T-helper 2 cell treated with Interferon-gamma antibody and Interleukin-4, amounts not matched to agents 5 μg/mL and 100 μg/mL, for 36 hours (primary cell): Measurements from ENCODE around the gene TSPAN33.

Experiments used
- DNase-seq: peaks from one replicate; pipeline ENCODE4 v3.0.0; 2021; ENCODE audit warnings: low spot score
- H3K27ac Mint-ChIP-seq: one replicate; pipeline ENCODE4 v1.8.0; 2021; ENCODE audit warnings: mild to moderate bottlenecking, mixed read lengths
- H3K27me3 Mint-ChIP-seq: one replicate; pipeline ENCODE4 v1.8.0; 2021; ENCODE audit warnings: low read depth, mixed read lengths
- H3K36me3 Mint-ChIP-seq: one replicate; pipeline ENCODE4 v1.8.0; 2021; ENCODE audit warnings: low read depth, mixed read lengths
- H3K4me1 Mint-ChIP-seq: one replicate; pipeline ENCODE4 v1.8.0; 2021; ENCODE audit warnings: low read depth, mixed read lengths
- H3K4me3 Mint-ChIP-seq: one replicate; pipeline ENCODE4 v1.8.0; 2022; ENCODE audit warnings: mild to moderate bottlenecking, moderate library complexity, mixed read lengths
- H3K9me3 Mint-ChIP-seq: one replicate; pipeline ENCODE4 v1.8.0; 2021; ENCODE audit warnings: mixed read lengths

Gene TSPAN33

DNA sequence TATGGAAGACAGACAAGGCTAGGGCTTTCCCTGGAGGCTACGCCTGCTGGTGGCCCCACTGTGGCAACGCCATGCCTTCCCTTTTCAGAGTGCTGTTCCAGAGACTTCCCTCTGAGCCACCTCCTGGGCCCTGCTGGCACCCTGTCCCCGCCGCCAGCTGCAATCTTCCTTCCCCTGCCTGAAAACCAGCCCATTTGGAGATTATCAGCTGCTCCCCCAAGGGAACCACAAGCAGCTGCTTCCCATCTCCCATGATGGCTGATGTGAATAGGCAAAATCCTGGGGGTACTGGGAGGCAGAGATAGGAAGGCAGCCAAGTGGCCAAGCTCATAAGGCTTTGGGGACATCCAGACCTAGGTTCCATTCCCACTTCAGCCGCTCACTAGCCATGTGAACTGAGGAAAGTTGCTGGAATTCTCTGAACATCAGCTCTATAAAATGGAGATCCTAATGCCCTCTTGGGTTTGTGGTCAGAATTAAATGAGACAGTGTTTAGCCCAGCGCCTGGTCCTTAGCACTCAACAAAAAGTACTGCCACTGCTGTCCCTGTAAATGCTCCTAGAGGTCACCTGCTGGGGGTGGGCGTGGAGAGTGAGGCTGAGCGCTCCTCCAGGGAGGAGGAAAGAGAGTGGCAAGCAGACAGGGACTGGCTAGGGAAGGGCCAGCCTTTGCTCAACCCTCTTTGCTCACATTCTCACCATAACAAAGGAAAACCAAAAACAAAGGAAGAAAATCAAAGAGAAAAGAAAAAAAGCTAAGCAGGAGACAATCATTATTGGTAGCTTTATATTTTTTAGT, 5.9 kb downstream of the TSPAN33 start:
- Mint-ChIP-seq H3K4me1 (peaks cover 5% of the 10 kb centered on the region), H3K27ac (no peak overlapping the region), H3K27me3 (peaks cover 30% of the 10 kb centered on the region), H3K36me3 (no peaks in the 10 kb centered on the region), H3K4me3 (no peak overlapping the region), H3K9me3 (no peaks in the 10 kb centered on the region)
- no peak for DNase-seq

DNA sequence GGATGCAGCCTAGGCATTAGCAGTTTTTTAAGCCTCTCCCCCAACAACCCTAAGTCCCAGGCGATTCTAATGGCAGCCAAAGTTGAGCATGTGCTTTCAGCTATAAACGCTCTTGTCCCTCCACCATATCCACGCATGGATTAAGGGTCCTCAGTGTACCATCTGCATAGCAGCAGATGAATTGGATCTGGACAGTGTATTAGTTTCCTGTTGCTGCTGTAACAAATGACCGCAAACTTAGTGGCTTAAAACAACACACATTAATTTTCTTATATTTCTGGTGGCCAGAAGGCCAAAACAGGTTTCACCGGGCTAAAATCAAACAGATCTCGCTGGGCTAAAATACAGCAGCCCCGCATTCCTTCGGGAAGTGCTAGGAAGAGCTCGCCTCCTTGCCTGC, 13.1 kb downstream of the TSPAN33 start:
- no peak for DNase-seq
- H3K27me3 Mint-ChIP-seq = peaks cover 15% of the 10 kb centered on the region
- no peak overlapping the region for H3K4me3 Mint-ChIP-seq
- no peak overlapping the region for H3K27ac Mint-ChIP-seq
- H3K36me3 Mint-ChIP-seq = no peaks in the 10 kb centered on the region
- H3K9me3 Mint-ChIP-seq = no peaks in the 10 kb centered on the region
- no peaks in the 10 kb centered on the region for H3K4me1 Mint-ChIP-seq

DNA sequence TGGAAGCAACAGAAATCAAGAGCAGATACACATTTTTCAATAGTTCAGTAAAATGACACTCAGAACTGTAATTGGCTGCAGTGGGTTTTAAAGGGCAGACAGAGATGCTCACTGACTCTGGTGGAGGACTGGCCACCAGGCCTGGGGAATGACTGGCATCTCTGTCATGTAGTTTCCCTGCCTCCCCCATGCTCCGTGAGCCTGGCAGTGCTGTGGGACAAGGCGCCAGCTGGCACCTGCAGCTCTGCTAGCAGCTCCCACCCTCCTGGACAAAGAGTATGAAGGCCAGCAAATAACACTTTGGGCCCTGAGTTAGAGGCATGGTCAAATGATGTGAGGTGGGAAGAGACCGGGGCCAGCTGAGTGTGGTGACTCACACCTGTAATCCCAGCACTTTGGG, 15.0 kb downstream of the TSPAN33 start:
- Mint-ChIP-seq H3K36me3 (no peaks in the 10 kb centered on the region), H3K27ac (no peak overlapping the region), H3K4me1 (no peaks in the 10 kb centered on the region), H3K4me3 (no peak overlapping the region), H3K27me3 (peaks cover 9% of the 10 kb centered on the region), H3K9me3 (no peaks in the 10 kb centered on the region)
- DNase-seq = no peak

DNA sequence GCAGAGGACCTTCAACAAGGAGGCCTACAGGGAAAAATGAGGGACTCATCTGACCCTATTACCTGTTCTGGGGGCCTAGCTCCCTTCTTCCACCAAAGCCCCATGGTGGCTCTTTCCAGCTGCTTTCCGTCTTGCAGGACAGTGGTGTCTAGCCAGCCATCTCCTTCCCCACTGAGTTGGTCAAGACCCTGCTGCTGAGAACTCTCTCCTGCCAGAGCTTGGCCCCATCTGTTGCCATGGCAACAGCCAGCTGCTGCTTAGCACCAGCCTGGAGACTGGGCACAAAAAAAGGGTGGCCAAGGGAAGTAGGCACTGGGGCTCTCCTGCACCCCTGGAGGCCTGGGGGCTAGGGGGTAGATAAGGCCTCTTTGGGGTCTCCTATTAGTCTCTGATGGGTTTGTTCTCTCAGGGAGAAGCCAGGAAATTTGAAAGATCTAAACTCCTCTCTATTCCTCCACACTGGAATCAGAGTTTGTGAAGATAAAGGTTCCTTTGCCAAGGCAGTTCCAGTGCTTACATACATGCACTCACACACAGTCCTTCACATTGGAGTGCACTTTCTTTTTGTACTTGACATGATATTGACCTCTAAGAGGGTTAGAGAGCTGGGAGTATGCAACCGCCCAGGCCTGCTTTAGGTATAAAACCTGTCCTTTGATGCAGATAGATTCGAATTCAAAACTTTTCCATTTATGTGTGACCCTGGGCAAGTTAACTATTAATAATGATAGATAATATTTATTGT, 15.8 kb downstream of the TSPAN33 start:
- Mint-ChIP-seq H3K4me1 (no peaks in the 10 kb centered on the region), H3K9me3 (no peaks in the 10 kb centered on the region), H3K4me3 (no peak overlapping the region), H3K27me3 (peaks cover 7% of the 10 kb centered on the region), H3K27ac (no peak overlapping the region), H3K36me3 (no peaks in the 10 kb centered on the region)
- no peak for DNase-seq

DNA sequence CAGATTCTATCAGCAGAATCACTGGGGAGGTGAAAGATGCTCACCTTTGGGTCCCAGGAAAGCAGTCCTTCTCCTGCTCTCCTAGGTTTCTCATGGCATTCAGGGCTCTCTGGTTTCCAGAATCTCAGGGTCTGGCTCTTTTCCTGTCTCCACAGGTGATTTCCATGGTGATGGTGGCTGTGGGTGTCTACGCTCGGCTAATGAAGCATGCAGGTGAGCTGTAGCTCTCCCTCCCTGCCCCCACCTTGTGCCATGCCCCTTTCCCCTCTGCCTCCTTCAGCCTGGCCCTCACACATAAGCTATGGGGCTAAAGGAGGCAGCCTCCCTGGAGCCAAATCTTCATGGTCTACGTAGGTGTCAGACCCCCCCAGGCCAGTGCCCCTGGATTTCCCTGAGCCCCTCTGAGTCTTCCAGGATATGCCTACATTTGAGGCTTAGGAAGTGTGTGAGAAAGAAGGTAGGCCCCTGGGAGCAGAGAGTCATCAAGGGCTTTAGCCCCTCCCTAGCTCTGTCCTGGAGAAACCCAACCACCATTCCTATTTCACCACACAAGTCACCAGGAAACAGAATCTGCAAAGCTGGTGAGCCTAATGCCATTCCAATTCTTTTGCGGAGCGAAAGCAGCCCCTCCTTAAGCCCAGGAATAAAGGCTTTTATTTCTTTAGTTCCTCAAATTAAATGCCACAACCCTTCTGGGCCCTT, 17.2 kb downstream of the TSPAN33 start:
- Mint-ChIP-seq H3K4me3 (no peak overlapping the region), H3K36me3 (no peaks in the 10 kb centered on the region), H3K27me3 (peaks cover 3% of the 10 kb centered on the region), H3K4me1 (no peaks in the 10 kb centered on the region), H3K9me3 (no peaks in the 10 kb centered on the region), H3K27ac (no peak overlapping the region)
- DNase-seq = no peak

DNA sequence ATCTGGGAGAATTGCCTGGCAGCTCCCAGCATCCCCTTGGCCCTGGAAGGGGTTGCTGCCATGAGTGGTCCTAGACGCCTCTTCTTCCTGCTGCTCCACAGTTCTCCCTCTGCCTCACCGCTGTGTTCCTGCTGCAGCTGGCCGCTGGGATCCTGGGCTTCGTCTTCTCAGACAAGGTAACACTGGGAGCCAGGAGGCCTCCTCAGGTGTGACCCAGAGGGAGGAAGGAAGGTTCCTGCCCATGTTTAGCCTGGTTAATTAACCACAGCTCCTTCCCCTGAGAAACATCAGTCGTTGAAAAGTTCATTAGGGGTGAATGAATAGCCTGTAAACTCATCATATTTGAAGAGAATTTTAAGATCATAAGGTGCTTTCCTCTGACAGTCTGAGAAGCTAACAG, 18.2 kb downstream of the TSPAN33 start:
- DNase-seq = no peak
- H3K4me3 Mint-ChIP-seq = no peak overlapping the region
- no peak overlapping the region for H3K27ac Mint-ChIP-seq
- no peaks in the 10 kb centered on the region for H3K9me3 Mint-ChIP-seq
- H3K36me3 Mint-ChIP-seq = no peaks in the 10 kb centered on the region
- H3K27me3 Mint-ChIP-seq = peaks cover 5% of the 10 kb centered on the region
- H3K4me1 Mint-ChIP-seq = peaks cover 1% of the 10 kb centered on the region

DNA sequence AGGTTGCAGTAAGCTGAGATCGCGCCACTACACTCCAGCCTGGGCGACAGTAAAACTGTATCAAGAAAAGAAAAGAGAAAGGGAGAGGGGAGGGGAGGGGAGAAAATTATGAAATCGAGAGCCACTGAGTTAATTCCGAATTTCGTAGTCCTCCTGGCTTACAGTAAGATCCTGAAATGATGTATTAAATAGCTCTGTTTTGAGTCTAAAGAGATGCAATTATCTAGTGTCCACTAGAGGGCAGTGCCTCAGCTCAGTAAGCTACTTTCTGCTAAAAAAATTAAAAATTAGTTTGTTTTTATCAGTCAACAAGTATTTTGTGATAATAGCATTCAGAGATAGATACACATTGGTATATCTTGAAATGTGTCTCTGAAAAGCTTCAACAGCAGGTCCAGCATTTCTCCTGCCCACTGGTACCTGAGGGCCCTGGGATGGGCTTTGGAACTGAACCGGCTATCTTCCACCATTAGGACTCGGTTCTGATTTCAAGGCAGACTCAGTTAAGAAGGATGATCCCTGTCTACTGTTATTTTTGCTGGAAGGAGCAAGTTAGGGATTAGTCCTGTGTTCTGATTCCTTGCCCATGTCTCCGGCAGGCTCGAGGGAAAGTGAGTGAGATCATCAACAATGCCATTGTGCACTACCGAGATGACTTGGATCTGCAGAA, 19.5 kb downstream of the TSPAN33 start:
- Mint-ChIP-seq H3K27ac (no peak overlapping the region), H3K4me1 (peaks cover 5% of the 10 kb centered on the region), H3K36me3 (no peaks in the 10 kb centered on the region), H3K9me3 (no peaks in the 10 kb centered on the region), H3K27me3 (peaks cover 8% of the 10 kb centered on the region), H3K4me3 (no peak overlapping the region)
- no peak for DNase-seq

DNA sequence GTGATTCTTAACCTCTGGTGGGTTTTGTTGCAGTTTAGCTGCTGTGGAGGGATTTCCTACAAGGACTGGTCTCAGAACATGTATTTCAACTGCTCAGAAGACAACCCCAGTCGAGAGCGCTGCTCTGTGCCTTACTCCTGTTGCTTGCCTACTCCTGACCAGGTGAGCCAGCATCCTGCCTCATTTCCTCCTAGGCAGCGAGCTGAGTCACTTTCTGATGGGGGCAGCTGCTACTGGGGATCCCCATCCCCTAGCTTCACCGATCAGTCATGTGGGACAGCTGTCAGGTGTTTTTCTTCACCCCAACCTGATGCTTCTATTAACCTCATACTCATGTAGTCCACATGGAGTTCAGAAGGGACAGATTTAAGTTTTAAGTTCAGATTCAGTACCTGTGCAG, 22.2 kb downstream of the TSPAN33 start:
- no peak for DNase-seq
- Mint-ChIP-seq H3K27ac (no peak overlapping the region), H3K27me3 (peaks cover 16% of the 10 kb centered on the region), H3K4me3 (no peak overlapping the region), H3K4me1 (peaks cover 13% of the 10 kb centered on the region), H3K9me3 (no peaks in the 10 kb centered on the region), H3K36me3 (no peaks in the 10 kb centered on the region)

DNA sequence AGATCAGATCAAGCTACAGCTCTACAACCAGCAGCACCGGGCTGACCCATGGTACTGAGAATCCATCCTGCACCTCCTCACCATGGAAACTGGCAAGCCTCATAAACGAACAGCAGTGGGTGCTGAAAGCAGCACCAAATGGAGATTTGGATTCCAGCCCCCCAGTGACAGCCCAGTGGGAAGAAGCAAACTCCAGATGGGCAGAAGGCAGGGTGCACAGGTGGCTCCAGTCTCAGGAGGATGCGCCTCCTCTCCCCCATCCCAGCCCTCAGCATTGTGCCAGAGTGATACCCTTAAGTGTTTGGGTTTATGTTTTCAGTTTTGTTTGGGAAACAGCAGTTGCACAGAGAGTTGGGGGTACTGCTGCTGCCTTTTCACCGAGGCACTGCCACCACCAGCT, 23.3 kb downstream of the TSPAN33 start:
- Mint-ChIP-seq H3K9me3 (no peaks in the 10 kb centered on the region), H3K4me3 (peak overlapping the region; percentile 54), H3K27ac (no peak overlapping the region), H3K36me3 (no peaks in the 10 kb centered on the region), H3K4me1 (peaks cover 13% of the 10 kb centered on the region), H3K27me3 (peaks cover 16% of the 10 kb centered on the region)
- DNase-seq = no peak

DNA sequence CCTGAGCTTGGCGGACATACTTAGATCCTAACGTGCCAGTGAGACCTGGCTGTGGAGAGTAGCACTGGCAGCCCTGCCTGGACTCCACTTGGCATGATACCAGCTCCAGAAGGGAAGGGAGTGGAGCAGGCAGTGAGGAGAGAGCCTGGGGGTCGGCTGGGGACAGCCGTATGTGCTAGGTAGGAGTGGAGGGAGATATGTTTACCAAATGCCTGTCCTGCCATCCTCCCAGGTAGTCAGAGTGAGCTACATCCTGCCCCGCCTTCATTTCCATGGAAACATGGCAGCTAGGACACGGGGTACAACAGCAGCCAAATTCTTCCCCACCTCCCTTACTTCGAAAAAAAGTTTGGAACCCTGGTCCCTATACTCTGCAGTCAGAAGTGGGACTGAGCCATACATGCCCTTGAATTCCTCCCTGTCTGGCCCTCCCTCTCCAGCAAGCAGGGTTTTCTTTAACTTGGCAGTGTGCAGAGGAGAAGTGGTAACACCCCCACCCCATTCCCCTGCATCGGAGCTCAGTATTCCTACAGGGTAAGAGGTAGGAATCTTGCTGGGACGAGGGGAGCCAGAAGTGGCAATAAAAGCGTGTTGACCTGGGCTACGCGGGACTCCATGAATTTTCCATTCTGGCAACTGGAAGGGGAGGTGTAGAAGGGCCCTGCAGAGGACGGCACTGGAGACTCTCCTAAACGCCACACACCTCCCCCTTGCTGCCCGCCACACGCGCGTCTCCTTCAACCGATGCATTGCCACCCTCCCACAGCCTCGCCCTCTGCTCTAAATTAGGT, 23.9 kb downstream of the TSPAN33 start:
- H3K36me3 Mint-ChIP-seq = no peaks in the 10 kb centered on the region
- H3K9me3 Mint-ChIP-seq = no peaks in the 10 kb centered on the region
- no peak overlapping the region for H3K27ac Mint-ChIP-seq
- no peak for DNase-seq
- H3K4me1 Mint-ChIP-seq = peaks cover 13% of the 10 kb centered on the region
- peak overlapping the region; percentile 54 for H3K4me3 Mint-ChIP-seq
- H3K27me3 Mint-ChIP-seq = peaks cover 16% of the 10 kb centered on the region

DNA sequence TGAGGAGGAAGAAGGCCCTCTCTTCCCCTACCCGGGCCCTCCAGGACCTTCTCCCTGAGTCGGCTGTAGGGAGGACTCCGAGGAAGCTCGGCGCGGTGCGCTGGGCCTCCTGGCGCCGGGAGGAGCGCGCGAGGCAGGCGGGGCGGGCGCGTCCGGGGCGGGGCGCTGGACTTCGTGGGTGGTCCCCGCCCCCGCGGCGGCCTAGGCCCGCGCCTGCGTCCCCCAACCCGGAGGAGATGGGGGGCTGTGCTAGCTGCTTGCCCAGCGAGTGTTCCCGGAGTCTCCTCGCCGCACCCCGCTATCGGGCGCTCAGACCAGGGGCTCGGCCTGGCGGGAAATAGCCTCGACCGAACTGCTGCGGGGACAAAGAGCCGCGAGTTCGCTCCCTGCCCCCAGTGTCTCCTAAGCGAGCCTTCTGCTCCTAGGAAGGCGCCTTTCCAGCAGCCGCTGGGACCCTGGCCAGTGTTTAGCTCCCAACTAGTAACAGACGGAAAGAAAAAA, 24.7 kb downstream of the TSPAN33 start:
- H3K9me3 Mint-ChIP-seq = no peaks in the 10 kb centered on the region
- DNase-seq = peak; percentile 21
- peaks cover 16% of the 10 kb centered on the region for H3K27me3 Mint-ChIP-seq
- peaks cover 13% of the 10 kb centered on the region for H3K4me1 Mint-ChIP-seq
- no peaks in the 10 kb centered on the region for H3K36me3 Mint-ChIP-seq
- H3K27ac Mint-ChIP-seq = no peak overlapping the region
- peak overlapping the region; percentile 75 for H3K4me3 Mint-ChIP-seq

DNA sequence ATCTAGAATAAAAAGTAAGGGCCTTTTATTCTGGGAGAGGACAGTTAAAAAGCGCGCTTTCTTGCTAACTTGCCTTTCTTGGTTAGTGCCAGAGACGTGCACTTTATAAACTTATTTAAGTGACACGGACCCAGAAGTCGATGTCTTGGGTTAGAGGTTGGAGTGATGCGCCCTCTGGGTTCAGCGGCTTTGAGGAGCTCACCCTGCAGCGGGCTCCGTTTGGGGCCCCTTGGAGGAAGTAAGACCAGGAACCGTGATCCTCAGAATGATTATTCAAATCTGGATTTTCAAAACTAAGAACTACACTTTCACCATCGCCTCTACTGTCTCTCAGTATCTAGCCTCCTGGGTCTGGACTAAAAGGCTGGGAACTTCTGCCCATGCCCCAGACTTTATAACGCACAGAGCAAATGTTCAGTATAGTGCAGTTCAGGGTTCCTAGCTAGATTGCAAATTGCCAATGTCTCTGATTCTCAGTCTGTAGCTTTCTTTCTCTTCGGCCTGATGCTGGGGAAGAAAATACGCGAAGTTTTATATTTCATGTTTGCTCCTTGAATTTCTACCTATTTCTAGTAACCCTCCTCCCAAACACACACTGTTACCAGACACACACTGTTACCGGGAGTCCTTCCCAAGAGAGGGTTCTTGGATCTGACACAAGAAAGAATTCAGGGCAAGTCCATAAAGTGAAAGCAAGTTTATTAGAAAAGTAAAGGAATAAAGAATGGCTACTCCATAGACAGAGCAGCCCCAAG, 25.4 kb downstream of the TSPAN33 start:
- DNase-seq = peak; percentile 36
- peak overlapping the region; percentile 53 for H3K27ac Mint-ChIP-seq
- no peaks in the 10 kb centered on the region for H3K9me3 Mint-ChIP-seq
- peaks cover 21% of the 10 kb centered on the region for H3K27me3 Mint-ChIP-seq
- peak overlapping the region; percentile 75 for H3K4me3 Mint-ChIP-seq
- H3K36me3 Mint-ChIP-seq = no peaks in the 10 kb centered on the region
- H3K4me1 Mint-ChIP-seq = peaks cover 13% of the 10 kb centered on the region
